IPS-NIHi7 (cell line): ENCODE data around the gene SRSF8.
"Not testable (repeated sequence)": the region's sequence is repeated elsewhere in the genome, so short reads cannot be mapped to it uniquely, and the experiment has no call there.

Source experiments
- DNase-seq: peaks from one replicate; pipeline ENCODE4 v3.0.0; 2012; ENCODE audit warnings: mixed read lengths; ENCODE audit errors: extremely low spot score

The SRSF8 gene, protein sequence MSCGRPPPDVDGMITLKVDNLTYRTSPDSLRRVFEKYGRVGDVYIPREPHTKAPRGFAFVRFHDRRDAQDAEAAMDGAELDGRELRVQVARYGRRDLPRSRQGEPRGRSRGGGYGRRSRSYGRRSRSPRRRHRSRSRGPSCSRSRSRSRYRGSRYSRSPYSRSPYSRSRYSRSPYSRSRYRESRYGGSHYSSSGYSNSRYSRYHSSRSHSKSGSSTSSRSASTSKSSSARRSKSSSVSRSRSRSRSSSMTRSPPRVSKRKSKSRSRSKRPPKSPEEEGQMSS

DNA sequence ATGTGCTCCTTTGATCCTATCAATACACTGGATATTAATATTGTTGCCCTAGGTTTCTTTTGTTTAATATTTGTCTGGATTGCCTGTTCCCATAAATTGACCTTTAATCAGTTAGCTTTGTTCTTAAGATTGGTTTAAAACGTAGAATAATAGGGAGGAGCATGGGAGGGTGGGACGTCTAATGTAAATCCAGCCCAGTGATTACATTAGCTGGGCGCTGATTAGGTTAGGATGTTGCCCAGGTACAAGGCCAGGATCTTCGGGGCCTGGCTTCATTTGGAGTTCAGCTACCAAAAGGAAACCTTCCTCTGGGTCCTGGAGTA is at the start of gene SRSF8:
Gene SRSF8, plus strand, starts transcription at position 204 of the 323 bp plus-strand sequence. CDS start 308 bp downstream, outside the sequence.
- no peak for DNase-seq

DNA sequence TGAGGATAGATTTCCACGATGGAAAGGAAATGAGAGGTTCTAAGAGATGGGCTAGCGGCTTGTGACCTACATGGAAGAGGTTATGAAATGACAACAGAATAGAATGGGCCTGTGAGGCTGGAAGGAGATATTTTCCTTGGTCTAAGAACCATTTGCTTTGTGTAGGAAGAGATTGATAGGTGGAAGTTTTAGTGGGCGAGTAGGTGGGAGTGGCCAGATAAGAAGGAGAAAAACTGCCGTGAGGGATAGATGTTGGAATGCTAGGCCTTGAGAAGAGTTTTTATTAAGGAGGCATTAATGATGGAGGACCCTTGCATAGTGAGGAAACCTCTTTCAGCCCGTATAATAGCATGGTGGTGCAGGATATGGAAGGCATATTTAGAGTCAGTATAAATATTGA is 45.3 kb upstream of the SRSF8 start:
- DNase-seq: not testable (repeated sequence)

DNA sequence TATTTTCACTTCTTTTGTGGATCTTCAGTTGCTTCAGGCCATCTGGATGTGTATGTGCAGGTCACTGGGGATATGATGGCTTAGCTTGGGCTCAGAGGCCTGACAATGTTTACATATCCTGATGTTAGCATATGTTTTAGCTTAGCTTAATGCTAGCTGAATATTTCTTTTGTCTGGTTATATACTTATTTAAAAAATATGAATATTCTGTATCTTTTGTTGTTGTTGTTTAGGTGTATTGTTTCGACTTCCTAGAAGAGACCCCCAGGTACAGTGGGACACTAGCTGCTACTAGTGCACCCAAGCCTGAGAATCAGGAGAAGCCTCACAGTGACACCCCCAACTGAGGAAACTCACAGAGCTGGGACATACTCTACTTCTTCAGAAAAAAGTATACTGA is 41.8 kb upstream of the SRSF8 start, which contains the start of gene KDM4E:
Gene KDM4E, plus strand, starts transcription at position 301 of the 400 bp plus-strand sequence. CDS start 300 bp downstream, outside the sequence.
- DNase-seq: no peak

DNA sequence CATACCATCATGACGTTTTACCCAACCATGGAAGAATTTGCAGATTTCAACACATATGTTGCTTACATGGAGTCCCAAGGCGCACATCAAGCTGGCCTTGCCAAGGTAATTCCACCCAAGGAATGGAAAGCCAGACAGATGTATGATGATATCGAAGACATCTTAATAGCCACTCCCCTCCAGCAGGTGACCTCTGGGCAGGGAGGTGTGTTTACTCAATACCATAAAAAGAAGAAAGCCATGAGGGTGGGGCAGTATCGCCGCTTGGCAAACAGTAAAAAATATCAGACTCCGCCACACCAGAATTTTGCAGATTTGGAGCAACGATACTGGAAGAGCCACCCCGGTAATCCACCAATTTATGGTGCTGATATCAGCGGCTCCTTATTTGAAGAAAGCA is 41.1 kb upstream of the SRSF8 start:
- DNase-seq: not testable (repeated sequence)

DNA sequence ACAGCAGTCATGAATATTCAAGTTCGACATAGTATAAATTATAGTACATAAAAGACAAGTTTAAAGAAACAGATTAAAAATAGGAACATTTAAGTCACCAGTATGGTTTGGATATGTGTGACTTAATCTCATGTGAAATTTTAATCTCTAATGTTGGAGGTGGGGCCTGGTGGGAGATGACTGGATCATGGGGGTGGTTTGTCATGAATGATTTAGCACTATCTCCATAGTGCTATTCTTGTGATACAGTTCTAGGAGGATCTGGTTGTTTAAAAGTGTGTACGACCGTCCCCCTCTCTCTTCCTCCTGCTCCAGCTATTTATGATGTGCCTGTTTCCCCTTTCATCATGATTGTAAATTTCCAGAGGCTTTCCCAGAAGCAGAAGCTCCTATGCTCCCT is 38.4 kb upstream of the SRSF8 start:
- DNase-seq: no peak

DNA sequence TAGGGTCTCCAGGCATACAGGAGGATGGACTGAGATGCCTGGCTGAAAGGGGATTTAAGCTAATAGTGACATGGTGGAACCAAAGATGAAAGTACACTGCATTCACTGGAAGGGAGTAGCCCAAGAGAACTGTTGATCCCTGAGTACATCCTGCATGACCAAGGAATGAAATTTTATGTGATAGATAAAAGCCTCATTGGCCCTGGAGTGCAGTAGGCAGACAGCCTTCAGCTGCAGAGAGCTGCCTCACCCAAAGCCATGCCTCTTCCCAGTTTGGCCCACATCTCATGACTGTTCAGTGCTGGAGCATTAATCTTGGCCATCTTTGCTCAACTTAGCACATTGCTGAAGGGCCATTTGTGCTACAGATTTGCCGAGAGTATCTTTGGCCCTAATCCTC is 33.7 kb upstream of the SRSF8 start:
- DNase-seq: no peak

DNA sequence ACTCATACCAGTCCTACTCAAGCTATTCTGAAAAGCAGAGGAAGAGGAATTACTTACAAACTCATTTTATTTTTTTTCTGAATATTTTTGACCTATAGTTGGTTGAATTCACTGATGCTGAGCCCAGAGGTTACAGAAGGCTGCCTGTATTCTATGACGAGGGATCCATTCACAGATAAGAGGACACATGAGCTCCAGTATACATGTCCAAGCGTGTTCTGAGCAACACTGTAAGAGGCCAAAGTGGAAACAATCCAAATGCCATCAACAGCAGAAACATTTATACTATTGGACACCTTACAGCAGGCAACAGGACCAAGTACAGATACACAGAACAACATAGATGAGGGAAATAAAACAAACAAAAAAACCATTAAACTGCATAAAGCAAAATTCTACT is 31.4 kb upstream of the SRSF8 start:
- no peak for DNase-seq

DNA sequence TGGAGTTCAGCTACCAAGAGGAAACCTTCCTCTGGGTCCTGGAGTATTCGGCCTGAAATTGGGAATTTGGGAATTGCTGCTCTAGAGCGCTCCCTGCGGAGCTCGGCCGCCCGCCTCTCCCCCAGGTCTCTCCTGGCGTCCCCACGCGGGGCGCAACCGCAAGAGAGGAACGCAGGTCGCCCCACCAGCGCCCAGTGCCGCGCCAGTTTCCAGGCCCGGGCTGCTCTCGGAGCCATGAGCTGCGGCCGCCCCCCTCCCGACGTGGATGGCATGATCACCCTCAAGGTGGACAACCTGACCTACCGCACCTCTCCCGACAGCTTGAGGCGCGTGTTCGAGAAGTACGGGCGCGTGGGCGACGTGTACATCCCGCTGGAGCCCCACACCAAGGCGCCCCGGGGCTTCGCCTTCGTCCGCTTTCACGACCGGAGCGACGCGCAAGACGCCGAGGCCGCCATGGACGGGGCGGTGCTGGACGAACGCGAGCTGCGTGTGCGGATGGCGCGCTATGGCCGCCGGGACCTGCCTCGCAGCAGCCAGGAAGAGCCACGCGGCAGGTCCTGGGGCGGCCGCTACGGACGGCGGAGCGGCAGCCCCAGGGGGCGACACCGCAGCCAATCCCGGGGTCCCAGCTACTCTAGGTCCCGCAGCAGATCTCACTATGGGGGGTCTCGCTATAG is 29.2 kb upstream of the SRSF8 start:
- not testable (repeated sequence) for DNase-seq

DNA sequence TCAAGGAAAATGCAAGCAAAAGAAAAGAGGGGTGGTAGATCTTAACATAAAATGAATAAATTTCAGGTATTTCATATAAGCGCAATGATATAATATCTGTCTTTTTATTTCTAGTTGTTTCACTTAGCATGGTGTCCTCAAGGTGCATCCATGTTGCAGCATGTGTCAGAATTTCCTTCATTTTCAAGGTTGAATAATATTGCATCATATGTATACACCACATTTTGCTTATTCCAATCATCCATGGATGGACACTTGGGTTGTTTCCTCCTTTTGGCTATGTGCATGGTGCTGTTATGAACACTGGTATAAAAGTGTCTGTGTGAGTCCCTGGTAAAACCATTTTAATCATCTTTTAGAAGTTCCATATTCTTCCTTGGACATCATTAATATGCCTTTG is 24.5 kb upstream of the SRSF8 start:
- DNase-seq: no peak

DNA sequence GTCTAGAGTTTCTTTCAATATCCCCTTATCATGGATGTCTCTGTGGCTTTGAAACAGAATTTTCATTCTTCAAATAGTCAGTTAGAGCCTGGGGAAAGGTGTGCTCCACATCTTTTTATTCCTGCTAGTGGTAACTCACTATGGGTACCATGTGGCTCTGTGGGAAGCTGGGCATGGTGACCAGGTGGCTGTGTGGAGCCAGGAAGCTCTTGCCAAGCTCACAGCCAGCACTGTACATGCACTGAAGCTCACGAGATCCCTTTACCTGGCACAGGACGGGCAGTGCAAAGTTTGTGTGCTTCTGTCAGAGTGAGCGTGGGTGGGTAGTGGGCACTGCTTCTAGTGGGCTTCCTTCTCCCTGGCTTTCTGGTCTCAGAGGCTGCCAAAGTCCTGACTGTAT is 23.8 kb upstream of the SRSF8 start:
- no peak for DNase-seq

DNA sequence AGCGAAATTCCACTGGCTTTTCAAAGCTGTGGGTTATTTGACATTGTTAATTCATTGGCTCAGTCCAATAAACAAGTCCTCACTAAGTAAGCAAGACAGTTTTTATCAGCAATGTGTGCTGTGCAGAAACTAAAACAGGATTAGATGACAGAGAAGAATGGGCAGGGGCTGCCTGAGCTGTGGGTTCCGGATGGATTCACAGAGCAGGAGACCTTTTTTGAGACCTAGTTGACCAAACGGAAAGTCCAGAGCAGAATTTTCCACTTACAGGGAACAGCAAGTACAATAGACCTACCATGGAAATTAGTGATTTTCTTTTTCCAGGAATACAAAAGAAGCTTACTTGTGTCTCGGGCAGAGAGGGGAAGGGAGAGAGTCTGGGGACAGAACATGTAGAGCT is 22.7 kb upstream of the SRSF8 start:
- no peak for DNase-seq

DNA sequence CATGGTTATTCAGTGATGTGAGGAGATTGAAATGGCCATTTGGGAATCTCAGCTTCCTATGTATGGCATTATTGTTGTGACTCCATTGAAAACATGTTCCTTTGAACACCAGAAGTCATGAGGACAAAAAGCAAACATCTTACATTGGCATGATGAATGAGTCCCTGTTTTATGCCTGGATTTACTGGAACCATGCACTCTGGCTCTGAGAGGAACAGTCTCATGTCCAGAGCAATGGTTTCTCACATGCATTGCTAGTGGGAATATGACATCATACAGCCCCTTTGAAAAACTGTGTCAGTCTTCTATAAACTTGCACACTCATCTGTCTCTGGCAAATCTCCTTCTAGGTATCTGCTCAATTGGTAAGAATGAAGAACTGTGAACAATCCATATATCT is 20.9 kb upstream of the SRSF8 start:
- DNase-seq: no peak

DNA sequence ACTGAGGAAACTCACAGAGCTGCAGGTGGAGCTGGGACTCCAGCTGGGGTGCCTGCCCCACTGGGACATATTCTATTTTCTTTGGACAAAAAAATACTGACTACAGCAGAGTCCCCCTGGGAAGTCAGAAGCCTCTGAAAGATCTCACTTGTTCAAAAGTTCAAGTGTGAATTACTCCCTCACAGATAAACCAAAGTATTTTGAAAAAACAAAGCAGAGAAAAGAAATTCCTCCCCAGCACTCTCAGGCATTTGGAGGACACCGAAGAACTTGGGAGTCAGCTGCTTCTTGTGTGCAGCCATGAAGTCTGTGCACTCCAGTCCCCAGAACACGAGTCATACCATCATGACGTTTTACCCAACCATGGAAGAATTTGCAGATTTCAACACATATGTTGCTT is 17.6 kb upstream of the SRSF8 start, which contains the start of gene KDM4F:
Gene KDM4F, plus strand, starts transcription at position 301 of the 400 bp plus-strand sequence.
- DNase-seq: not testable (repeated sequence)

DNA sequence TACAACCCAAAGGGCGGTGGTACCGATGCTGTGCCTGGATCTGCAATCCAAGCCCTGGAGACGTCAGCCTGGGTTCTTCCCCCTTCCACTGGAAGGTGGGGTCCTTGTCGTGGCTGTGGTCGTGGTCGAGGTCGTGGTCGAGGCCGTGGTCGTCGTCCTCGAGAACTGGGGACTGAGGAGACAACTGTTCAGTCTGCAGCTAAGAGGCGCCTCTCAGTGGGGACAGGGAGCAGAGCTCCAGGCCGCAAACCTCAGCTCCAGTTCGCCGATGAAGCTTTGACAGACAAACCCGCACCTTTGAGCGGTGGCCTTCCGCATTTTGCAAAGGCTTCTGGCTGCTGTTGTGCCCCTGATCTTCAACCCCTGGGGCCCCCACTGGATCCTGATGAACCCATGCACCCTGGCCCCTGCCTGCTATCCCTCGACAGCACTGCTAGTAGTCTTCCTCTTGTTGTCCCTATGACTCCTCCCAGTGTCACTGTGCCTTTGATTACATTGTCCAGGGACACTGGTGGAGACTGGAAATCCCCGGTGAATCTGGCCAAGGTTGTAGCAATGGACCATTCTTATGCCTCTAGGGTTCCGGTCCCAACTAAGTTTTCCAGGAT is 16.0 kb upstream of the SRSF8 start:
- DNase-seq: no peak

DNA sequence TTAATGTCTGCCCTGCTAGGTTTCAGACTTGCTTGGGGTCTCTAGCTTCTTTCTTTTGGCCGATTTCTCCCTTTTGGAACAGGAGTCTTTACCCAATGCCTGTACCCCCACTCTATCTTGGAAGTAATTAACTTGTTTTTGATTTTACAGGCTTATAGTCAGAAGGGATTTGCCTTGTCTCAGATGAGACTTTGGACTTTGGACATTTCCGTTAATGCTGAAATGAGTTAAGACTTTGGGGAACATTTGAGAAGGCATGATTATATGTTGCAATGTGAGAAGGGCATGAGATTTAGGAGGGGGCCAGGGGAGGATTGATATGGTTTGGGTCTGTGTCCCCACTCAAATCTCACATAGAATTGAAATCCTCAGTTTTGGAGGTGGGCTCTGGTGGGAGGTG is 12.4 kb upstream of the SRSF8 start:
- no peak for DNase-seq

DNA sequence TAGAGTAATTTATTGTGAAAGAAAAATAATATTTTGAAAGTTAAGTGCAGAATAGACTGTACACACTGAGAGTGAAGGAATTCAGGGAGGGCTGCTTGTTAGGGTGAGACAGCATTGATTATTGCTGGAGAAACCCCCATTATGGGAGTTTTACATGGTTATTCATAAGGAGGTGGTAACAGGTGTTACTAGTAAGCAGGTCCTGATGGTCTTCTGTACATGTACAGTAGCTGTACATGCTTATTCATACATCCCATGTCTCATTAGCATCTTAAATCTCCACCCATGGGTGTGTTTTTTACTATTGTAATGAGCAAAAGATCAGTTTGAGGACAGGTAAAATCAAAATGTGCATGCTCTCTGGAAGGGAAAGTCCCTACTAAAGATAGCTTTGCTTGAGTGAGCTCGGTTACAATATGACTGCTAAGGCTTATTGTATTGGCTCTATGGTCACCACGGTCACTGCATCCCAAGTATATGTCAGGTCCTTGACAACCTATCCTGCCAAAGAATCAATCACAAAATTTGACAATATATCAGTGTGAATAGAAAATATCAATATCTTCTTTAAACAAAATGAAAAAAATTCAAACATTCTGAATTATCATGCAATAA is 11.3 kb upstream of the SRSF8 start:
- no peak for DNase-seq

DNA sequence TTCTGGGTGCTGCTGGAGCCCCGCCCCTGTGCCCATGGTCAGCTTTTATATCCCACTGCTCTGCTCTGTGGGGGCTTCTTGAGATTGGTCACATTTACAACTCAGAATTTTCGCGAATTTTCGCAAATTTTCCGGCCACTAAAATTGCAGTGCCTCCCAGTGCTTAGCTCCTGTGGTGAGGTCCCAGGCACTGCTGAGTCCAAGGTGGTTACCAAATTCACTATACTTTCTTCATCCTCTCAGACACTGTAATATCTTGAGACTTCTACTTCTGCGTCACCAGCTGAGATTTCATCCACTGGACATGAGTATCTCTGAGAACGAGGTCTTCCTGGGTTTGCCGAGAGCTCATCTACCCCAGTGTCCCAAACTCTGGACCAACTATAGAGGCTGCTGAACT is 8.8 kb upstream of the SRSF8 start:
- no peak for DNase-seq

DNA sequence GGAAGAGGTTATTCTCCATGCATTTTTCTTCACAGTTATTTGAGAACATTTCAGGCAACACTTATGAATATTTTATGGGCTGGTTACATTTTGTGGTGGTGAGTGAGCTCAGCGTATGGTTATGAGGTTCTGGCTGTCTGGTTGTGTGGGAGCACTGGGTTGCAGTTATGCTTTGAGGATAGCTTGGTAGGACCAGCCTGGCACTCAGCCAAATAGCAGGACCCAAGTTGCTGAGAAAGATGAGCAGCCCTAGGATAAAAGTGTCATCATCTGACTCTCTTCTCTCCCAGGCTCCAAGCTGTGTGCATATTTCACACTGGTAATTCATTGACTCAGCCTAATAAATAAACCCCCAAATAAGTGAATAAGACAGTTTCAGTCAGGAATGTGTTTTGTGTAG is 8.1 kb upstream of the SRSF8 start:
- no peak for DNase-seq

DNA sequence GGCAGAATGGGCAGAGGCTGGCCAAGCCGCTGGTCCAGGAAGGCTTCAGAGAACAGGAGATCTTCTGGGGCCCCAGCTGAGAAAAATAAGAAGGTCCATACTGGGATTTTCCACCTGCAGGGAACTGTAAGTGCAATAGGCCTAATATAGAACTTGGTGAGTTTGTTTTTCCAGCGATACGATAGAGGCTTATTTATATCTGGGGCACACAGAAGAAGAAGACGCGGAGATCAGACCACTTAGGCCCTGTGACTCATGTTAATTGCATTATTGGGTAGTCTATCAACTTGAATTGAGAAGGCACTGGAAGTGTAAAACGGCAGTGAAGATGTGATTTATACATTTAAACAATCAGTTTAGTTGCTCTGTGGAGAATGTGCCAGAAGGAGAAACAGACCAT is 7.7 kb upstream of the SRSF8 start:
- DNase-seq: no peak

DNA sequence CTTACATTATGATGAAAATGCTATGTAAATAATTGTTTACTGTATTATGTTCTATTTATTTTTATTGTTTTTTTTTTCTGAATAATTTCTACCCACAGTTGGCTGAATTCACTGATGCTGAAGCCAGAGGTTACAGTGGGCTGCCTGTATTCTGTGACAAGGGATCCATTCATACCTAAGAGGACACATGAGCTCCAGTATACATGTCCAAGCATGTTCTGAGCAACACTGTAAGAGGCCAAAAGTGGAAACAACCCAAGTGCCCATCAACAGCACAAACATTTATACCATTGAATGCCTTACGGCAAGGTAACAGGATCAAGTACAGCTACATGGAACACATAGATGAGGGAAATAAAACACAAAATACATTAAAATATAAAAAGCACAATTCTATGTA is 1.4 kb upstream of the SRSF8 start:
- no peak for DNase-seq

DNA sequence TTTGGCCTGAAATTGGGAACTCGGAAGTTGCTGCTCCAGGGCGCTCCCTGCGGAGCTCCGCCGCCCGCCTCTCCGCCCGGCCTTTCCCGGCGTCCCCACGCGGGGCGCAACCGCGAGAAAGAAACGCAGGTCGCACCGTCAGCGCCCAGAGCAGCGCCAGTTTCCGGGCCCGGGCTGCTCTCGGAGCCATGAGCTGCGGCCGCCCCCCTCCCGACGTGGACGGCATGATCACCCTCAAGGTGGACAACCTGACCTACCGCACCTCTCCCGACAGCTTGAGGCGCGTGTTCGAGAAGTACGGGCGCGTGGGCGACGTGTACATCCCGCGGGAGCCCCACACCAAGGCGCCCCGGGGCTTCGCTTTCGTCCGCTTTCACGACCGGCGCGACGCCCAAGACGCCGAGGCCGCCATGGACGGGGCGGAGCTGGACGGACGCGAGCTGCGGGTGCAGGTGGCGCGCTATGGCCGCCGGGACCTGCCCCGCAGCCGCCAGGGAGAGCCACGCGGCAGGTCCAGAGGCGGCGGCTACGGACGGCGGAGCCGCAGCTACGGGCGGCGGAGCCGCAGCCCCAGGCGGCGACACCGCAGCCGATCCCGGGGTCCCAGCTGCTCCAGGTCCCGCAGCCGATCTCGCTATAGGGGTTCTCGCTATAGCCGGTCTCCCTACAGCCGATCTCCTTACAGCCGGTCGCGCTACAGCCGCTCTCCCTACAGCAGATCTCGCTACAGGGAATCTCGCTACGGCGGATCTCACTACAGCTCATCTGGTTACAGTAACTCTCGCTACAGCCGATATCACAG is 521 bp downstream of the SRSF8 start:
- DNase-seq: peak; percentile 63

DNA sequence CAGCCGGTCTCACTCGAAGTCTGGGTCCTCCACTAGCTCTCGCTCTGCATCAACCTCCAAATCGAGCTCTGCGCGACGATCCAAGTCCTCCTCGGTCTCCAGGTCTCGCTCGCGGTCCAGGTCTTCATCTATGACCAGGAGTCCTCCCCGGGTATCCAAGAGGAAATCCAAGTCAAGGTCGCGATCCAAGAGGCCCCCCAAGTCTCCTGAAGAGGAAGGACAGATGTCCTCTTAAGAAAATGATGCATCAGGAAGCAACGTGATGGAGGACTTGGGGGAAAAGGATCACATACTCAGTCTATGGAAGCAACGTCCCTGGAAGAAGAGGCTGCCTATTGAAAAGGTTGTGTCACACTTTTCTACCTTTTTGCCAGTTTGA is 1.1 kb downstream of the SRSF8 start:
- DNase-seq: no peak
